ENCODE results near the gene VTI1A.

The VTI1A gene

GRCh38 chr10:112816033-112816430, 369.0 kb downstream of the VTI1A start:
- Histone ChIP-seq H3K27ac (ENCODE audit: low read depth, low read length, severe bottlenecking) (peak overlapping the region; percentile 79), H3K36me3 (ENCODE audit: control insufficient read depth, insufficient read depth, low read length) (peaks cover 10% of the 10 kb centered on the region), H3K9me3 (ENCODE audit: control insufficient read depth, low read length) (no peaks in the 10 kb centered on the region), H3K4me3 (ENCODE audit: extremely low read depth, insufficient read depth, low read length, poor library complexity, severe bottlenecking) (no peak overlapping the region), H3K4me1 (ENCODE audit: control insufficient read depth, insufficient read depth, low read length, poor library complexity, severe bottlenecking) (peaks cover 68% of the 10 kb centered on the region)
- 85 to 88% methylated on average over 1 to 2 of the region's 4 CpGs for WGBS, 2 experiments (ENCODE audit: insufficient coverage in 2 of 2)

DNA sequence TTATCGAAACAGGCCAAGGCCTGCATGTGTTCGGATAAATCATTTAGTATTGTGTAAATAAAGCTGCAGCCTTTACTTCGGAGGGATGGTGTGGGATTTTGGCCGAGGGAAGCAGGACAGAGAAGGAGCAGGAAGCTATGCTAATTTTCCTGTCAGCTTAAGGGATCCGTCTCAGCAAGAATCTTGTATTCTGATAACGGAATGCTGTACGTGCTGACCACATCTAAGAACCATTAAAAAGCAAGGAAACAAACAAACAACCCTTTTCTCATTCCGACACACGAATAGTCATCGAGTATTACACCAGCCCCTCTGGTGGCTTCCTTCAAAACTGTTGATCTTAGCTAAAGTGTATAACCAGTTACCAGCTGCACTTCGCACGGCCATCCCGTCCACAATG, 369.9 kb downstream of the VTI1A start:
- Histone ChIP-seq H3K4me3 (ENCODE audit: extremely low read depth, insufficient read depth, low read length, poor library complexity, severe bottlenecking) (no peak overlapping the region), H3K4me1 (ENCODE audit: control insufficient read depth, insufficient read depth, low read length, poor library complexity, severe bottlenecking) (peaks cover 70% of the 10 kb centered on the region), H3K27ac (ENCODE audit: low read depth, low read length, severe bottlenecking) (no peak overlapping the region), H3K9me3 (ENCODE audit: control insufficient read depth, low read length) (no peaks in the 10 kb centered on the region), H3K36me3 (ENCODE audit: control insufficient read depth, insufficient read depth, low read length) (peaks cover 8% of the 10 kb centered on the region)
- WGBS, 2 experiments (ENCODE audit: insufficient coverage in 2 of 2): 67 to 77% methylated on average over 11 to 13 of the region's 13 CpGs

DNA sequence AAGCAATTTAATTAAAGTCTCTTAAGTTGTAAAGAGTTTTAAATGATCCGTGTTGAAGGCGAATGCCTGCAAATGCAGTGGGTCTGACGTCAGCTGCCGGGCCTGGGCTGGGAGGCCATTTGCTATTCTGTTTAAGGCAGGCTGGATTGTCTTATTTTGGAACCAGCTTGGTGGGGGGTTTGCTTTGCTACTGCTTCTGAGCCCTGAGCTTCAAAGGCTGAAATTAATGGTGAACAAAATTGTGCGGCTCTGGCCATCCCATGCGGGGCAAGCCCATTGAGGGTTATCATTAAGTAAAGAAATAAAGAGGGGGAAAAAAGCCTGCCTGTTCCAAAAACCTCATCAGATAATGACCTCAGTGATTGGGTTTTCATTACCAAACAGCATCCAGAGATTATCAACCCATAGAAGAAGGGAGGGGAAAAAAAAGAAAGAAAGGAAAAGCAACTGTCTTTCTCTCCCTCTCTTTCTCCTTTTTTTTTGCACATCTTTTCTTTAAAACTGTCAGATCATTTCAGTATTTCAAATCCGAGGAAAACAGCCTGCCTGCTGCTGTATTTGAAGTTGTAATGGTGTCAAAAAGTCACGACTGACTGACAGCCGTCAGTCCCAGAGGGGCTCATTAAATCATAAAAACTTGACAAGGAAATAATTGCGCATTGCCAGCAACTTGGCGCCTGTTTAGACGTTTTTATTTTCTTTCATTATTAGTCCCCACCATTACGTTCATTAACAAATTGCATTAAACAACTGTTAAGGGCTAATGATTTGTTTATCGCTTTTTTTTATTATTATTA, 371.2 kb downstream of the VTI1A start:
- no peak overlapping the region for H3K4me3 ChIP-seq (ENCODE audit: extremely low read depth, insufficient read depth, low read length, poor library complexity, severe bottlenecking)
- H3K4me1 ChIP-seq (ENCODE audit: control insufficient read depth, insufficient read depth, low read length, poor library complexity, severe bottlenecking): peaks cover 58% of the 10 kb centered on the region
- H3K9me3 ChIP-seq (ENCODE audit: control insufficient read depth, low read length): no peaks in the 10 kb centered on the region
- H3K27ac ChIP-seq (ENCODE audit: low read depth, low read length, severe bottlenecking): no peak overlapping the region
- peaks cover 8% of the 10 kb centered on the region for H3K36me3 ChIP-seq (ENCODE audit: control insufficient read depth, insufficient read depth, low read length)
- WGBS, 2 experiments (ENCODE audit: insufficient coverage in 2 of 2): 94 to 100% methylated on average over 3 to 7 of the region's 14 CpGs

GRCh38 chr10:112819231-112819630, 372.2 kb downstream of the VTI1A start:
- H3K4me1 ChIP-seq (ENCODE audit: control insufficient read depth, insufficient read depth, low read length, poor library complexity, severe bottlenecking): peaks cover 50% of the 10 kb centered on the region
- WGBS, 2 experiments (ENCODE audit: insufficient coverage in 2 of 2): 91 to 97% methylated on average over 5 to 6 of the region's 7 CpGs
- H3K4me3 ChIP-seq (ENCODE audit: extremely low read depth, insufficient read depth, low read length, poor library complexity, severe bottlenecking): no peak overlapping the region
- H3K9me3 ChIP-seq (ENCODE audit: control insufficient read depth, low read length): no peaks in the 10 kb centered on the region
- peaks cover 8% of the 10 kb centered on the region for H3K36me3 ChIP-seq (ENCODE audit: control insufficient read depth, insufficient read depth, low read length)
- no peak overlapping the region for H3K27ac ChIP-seq (ENCODE audit: low read depth, low read length, severe bottlenecking)

DNA sequence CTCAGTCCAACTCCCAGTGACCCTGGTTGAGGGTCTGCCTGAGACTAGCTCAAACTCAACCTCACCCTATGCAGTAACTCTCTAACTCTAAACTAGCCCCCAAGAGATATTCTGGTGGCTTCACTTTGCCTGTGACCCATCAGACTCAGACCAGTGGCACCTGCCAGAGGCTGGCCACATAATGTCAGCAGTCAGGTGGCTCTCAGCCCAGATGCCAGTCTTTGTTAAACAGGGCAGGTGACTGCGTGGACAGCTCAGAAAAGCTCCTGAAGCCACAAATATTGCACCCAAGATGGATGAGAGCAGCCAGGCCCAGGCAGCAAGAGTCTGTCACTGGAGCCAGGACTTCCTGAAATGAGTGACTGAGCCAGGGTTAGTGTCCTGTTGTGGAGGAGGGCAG, 373.3 kb downstream of the VTI1A start:
- Histone ChIP-seq H3K9me3 (ENCODE audit: control insufficient read depth, low read length) (no peaks in the 10 kb centered on the region), H3K4me1 (ENCODE audit: control insufficient read depth, insufficient read depth, low read length, poor library complexity, severe bottlenecking) (peaks cover 39% of the 10 kb centered on the region), H3K27ac (ENCODE audit: low read depth, low read length, severe bottlenecking) (no peak overlapping the region), H3K4me3 (ENCODE audit: extremely low read depth, insufficient read depth, low read length, poor library complexity, severe bottlenecking) (no peak overlapping the region), H3K36me3 (ENCODE audit: control insufficient read depth, insufficient read depth, low read length) (peaks cover 8% of the 10 kb centered on the region)
- 100% methylated on average over 1 of the region's 1 CpG; no CpG with 5 or more reads in 1 of the 2 experiments for WGBS, 2 experiments (ENCODE audit: insufficient coverage in 2 of 2)

DNA sequence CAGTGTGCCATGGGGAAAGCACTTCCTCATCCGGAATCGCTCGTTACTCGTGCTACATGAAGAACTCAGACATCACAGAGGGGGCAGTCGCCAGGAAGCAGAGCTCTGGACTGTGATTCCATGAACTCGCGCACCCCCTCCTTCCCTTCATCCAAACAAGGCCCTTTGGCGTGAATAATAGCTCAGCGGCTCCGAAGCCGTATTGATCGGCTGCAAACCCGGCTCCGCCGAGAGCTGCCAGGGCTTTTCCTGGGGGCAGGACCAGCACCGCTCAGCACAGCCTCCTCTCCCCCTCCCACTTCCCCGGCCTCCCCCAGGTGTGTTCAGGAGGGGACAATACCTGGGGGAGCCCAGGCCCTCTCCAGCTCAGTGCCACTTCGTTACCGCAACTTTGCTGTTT, 374.0 kb downstream of the VTI1A start:
- Histone ChIP-seq H3K27ac (ENCODE audit: low read depth, low read length, severe bottlenecking) (no peak overlapping the region), H3K4me1 (ENCODE audit: control insufficient read depth, insufficient read depth, low read length, poor library complexity, severe bottlenecking) (peaks cover 32% of the 10 kb centered on the region), H3K36me3 (ENCODE audit: control insufficient read depth, insufficient read depth, low read length) (peaks cover 8% of the 10 kb centered on the region), H3K9me3 (ENCODE audit: control insufficient read depth, low read length) (no peaks in the 10 kb centered on the region), H3K4me3 (ENCODE audit: extremely low read depth, insufficient read depth, low read length, poor library complexity, severe bottlenecking) (no peak overlapping the region)
- 95 to 96% methylated on average over 17 to 19 of the region's 19 CpGs for WGBS, 2 experiments (ENCODE audit: insufficient coverage in 2 of 2)

DNA sequence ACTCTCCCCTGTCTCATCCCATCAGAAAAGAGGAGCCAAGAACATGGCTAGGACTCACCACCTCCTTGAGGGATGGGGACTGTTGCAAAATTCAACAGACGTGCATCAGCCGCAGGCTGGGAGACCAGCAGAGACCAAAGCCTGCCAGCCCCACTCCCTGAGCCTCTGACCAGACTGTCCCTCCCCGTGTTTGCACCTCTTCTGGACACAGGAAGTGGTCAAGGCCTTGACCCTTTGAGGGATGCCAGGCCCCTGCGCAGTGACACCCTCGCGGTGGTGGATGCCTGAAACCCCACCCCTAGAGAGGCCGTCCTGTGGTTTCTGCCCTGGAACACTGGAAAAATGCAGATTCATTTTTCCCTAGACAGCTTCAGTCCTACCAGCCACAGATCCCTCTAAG, 374.6 kb downstream of the VTI1A start:
- WGBS, 2 experiments (ENCODE audit: insufficient coverage in 2 of 2): 93 to 97% methylated on average over 7 of the region's 7 CpGs
- Histone ChIP-seq H3K36me3 (ENCODE audit: control insufficient read depth, insufficient read depth, low read length) (peaks cover 8% of the 10 kb centered on the region), H3K27ac (ENCODE audit: low read depth, low read length, severe bottlenecking) (no peak overlapping the region), H3K4me3 (ENCODE audit: extremely low read depth, insufficient read depth, low read length, poor library complexity, severe bottlenecking) (no peak overlapping the region), H3K9me3 (ENCODE audit: control insufficient read depth, low read length) (no peaks in the 10 kb centered on the region), H3K4me1 (ENCODE audit: control insufficient read depth, insufficient read depth, low read length, poor library complexity, severe bottlenecking) (peaks cover 25% of the 10 kb centered on the region)

DNA sequence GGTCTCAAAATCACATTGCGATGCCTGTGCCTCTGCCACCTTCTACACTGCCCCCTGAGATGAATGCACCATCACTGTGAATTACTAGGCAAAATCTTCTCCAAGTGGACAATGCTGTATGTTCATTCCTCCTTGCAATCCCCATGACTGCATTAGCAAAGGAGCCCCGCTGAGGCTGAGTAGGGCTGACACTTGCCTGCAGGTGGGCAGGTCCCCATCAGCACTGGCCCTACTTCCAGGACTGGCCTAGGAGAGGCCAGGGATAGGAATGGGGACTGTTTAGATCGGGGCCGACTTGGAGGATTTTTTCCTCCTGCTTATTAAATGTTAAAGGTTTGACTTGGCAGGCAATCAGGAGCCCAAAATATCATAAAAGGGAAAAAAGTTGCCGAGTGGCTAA, 376.0 kb downstream of the VTI1A start:
- H3K4me3 ChIP-seq (ENCODE audit: extremely low read depth, insufficient read depth, low read length, poor library complexity, severe bottlenecking): no peak overlapping the region
- H3K27ac ChIP-seq (ENCODE audit: low read depth, low read length, severe bottlenecking): no peak overlapping the region
- peaks cover 4% of the 10 kb centered on the region for H3K36me3 ChIP-seq (ENCODE audit: control insufficient read depth, insufficient read depth, low read length)
- H3K4me1 ChIP-seq (ENCODE audit: control insufficient read depth, insufficient read depth, low read length, poor library complexity, severe bottlenecking): peaks cover 12% of the 10 kb centered on the region
- no peaks in the 10 kb centered on the region for H3K9me3 ChIP-seq (ENCODE audit: control insufficient read depth, low read length)
- 96 to 97% methylated on average over 4 to 5 of the region's 5 CpGs for WGBS, 2 experiments (ENCODE audit: insufficient coverage in 2 of 2)

DNA sequence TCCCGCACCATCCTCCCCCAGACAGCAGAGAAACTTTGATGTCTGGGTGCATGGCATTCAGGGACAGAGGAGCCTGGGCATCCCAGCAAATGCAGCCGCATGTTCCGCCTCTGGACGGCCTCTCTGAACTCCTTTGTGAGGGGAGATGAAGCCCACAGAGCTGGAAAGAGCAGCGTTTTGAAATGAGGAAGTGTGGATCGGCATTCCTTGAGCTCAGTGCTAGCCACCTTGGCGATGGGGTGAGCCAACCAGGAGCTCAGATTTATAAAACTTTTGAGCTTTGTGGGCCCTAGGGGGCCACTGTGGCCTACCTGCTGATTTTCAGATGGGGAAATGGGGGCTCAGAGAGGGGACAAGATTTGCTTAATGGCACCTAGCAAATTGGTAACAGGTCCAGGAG, 376.6 kb downstream of the VTI1A start:
- no peak overlapping the region for H3K4me3 ChIP-seq (ENCODE audit: extremely low read depth, insufficient read depth, low read length, poor library complexity, severe bottlenecking)
- no peak overlapping the region for H3K27ac ChIP-seq (ENCODE audit: low read depth, low read length, severe bottlenecking)
- H3K4me1 ChIP-seq (ENCODE audit: control insufficient read depth, insufficient read depth, low read length, poor library complexity, severe bottlenecking): peaks cover 9% of the 10 kb centered on the region
- peaks cover 4% of the 10 kb centered on the region for H3K36me3 ChIP-seq (ENCODE audit: control insufficient read depth, insufficient read depth, low read length)
- H3K9me3 ChIP-seq (ENCODE audit: control insufficient read depth, low read length): no peaks in the 10 kb centered on the region
- 89 to 94% methylated on average over 6 to 7 of the region's 7 CpGs for WGBS, 2 experiments (ENCODE audit: insufficient coverage in 2 of 2)

DNA sequence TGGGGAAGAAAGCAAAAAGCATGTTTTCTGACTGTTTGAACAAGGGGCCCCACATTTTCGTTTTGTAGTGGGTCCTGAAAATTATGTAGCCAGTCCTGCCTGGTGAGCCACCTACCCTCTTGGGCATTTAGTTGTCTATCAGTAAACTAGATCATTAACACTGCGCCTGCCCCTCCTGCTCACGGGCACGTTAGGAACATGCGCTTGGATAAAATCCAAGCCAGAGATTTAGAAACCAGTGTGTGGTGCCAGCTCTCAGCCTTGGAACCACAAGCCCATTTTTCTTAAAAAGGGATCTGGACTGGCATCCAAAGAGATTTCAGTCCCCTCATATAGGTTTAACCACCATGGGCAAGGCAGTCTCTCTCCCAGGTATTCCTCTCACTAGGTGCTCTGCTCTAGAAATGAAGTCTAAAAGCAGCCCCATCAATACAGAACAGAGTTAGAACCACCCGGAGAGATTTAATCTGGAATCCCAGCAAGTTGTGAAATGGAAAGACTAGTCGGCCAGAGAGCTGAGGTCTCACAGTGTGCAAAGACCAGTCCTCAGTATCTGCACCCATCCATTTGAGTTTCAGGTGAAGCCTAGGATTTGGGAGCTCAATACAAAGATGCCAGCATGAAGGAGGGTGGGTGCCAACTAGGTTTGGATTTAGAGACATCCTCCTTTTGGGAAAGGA, 379.1 kb downstream of the VTI1A start:
- Histone ChIP-seq H3K27ac (ENCODE audit: low read depth, low read length, severe bottlenecking) (no peak overlapping the region), H3K9me3 (ENCODE audit: control insufficient read depth, low read length) (no peaks in the 10 kb centered on the region), H3K36me3 (ENCODE audit: control insufficient read depth, insufficient read depth, low read length) (no peaks in the 10 kb centered on the region), H3K4me1 (ENCODE audit: control insufficient read depth, insufficient read depth, low read length, poor library complexity, severe bottlenecking) (peaks cover 8% of the 10 kb centered on the region), H3K4me3 (ENCODE audit: extremely low read depth, insufficient read depth, low read length, poor library complexity, severe bottlenecking) (no peak overlapping the region)
- 75 to 76% methylated on average over 5 to 7 of the region's 7 CpGs for whole genome bisulfite sequencing, 2 experiments (ENCODE audit: insufficient coverage in 2 of 2)

- 95 to 96% methylated on average over 12 of the region's 14 CpGs for WGBS, 2 experiments (ENCODE audit: insufficient coverage in 2 of 2)
- Histone ChIP-seq H3K4me1 (ENCODE audit: control insufficient read depth, insufficient read depth, low read length, poor library complexity, severe bottlenecking) (no peaks in the 10 kb centered on the region), H3K27ac (ENCODE audit: low read depth, low read length, severe bottlenecking) (no peak overlapping the region), H3K9me3 (ENCODE audit: control insufficient read depth, low read length) (no peaks in the 10 kb centered on the region), H3K4me3 (ENCODE audit: extremely low read depth, insufficient read depth, low read length, poor library complexity, severe bottlenecking) (no peak overlapping the region), H3K36me3 (ENCODE audit: control insufficient read depth, insufficient read depth, low read length) (no peaks in the 10 kb centered on the region)
Observed at GRCh38 chr10:112827086-112827485, 380.1 kb downstream of the VTI1A start.

Measured in mesodermal cell (in vitro differentiated cells).